Measurements from ENCODE around the gene BCR.

The BCR gene

DNA sequence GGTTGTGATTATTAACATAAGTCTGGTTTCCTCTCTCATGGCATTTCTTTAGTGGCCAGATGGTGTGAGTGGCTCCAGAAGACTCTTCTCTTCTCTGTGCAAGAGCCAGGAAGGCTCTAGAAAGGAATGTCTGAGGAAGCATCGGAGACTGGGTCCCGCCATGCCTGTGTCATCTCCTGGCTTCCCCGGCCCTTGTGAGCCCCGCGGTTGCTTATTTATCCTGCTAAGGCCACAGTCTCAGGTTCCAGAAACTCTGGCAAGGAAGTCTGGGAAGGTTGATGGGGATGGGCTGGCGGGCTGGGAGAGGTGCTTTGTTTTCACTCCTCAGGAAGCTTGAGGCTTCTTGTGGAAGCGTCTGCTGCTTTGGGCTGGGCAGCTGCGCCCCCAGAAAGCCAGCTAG lies 18.9 kb downstream of the BCR start:
- DNase-seq (ENCODE audit: low read depth), result no peak

DNA sequence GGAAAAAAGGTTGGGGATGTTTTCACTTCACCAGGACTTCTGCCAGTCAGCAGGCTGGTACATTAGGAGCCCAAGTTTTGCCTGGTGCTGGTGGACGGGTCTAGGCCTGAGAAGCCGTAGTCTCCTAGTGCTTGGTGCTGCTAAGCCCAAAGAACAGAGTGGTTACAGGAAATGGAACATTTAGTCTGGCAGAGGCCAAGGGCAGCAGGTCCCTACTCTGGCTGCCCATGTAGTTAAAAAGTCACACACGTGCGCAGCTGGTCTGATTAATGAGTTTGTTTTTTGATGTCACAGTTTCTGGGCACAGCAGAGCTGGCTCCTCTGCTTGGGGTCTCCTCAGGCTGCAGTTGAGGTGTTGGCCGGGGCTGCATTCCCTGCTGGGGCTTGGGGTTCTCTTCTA lies 20.6 kb downstream of the BCR start:
- no peak for DNase-seq (ENCODE audit: low read depth)

DNA sequence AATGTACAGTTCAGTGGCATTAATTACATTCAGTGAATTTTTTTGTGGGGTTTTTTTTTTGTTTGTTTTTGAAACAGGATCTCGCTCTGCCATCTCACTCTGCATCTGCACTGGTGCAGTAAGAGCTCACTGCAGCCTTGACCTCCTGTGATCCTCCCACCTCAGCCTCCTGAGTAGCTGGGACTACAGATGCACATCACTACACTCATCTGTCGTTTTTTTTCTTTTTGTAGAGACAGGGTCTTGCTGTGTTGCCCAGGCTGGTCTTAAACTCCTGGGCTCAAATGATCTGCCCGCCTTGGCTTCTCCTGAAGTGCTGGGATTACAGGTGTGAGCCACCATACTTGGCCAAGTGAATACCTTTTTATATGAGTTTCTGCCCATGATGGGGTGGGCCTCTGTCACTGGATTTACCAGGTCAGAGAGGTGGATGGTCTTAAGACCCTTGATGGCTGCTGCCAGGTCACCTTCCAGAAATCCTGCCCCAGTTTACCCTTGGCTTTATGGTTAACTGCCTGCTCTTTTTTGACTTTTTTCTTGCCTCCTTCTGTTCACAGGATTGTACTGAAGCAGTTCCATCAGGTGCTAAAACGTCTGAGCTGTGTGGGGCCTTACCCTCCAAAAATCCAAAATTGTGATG lies 22.6 kb downstream of the BCR start:
- DNase-seq (ENCODE audit: low read depth), result no peak

DNA sequence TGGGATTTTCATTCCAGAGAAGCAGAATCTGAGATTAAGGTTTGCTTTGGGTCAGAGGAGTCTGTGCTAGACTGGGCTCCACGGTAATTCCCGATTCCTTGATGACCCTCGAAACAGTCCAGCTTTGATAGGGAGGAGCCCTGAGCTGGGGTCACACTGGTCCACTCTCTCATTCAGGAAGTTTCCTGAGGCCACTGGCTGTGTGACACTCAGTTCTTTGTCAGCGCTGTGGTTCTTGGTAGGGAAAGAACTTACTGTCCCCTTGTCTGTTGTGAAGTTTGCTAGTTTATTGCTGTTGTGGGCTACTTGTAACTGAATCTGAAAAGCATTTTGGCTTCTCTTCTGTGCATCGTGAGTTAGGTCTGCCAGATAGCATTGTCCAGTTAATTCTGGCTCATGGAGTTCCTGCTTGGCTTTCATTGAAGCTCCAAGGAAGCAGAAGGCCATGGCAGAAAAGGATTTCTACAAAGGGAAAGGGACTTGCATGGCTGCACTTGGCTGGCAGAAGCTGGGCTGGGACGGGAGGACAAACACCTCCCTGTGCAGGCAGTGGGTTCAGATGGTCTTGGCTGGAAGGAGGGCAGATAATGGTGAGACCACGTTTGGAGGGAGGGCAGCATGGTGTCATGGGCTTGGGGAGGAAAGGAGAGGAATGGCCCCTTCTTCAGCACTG lies 23.3 kb downstream of the BCR start:
- DNase-seq (ENCODE audit: low read depth), result no peak

DNA sequence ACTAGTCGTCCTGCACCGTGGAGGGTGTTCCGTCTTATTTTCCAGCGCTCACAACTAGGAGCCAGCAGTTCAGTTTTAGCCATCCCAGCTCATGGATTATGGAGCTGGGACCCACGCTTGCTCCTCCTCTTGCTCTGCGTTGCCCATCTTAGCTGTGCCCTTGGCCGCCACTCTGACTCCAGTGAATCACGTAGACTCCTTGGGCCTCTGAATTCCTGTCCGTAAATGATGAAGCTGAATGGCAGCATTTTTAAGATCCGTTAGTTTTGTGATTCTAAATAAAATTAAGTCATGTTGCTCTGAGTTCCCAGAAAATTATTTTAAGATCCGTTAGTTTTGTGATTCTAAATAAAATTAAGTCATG lies 23.8 kb downstream of the BCR start:
- no peak for DNase-seq (ENCODE audit: low read depth)

DNA sequence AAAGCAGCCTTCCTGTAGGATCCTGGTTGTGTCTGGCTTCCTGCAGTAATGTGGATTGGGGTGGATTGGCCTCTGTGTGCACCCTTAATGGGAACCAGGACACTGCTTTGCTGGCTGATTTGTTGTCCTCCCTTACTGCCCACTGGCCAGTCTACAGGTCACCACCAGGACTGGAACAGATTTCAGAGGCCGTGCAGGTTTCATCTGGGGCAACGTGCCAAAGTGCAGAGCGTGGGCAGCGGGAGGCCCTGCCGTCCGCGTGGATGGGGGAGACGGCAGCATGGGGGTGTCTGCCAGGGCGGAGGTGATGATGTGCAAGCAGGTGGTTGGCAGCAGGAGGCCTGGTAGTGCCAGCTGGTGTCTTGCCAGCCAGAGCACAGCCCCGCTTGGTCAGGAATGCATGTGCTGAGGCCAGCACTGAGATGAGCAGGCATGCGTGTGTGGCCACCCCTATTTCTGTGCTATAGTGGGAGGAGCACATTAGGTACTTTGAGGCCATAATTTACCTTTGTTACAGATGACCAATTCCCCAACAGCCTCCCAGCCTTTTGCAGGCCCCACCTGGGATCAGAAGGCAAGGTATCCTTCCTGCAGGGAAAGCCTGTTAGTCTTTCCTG lies 24.3 kb downstream of the BCR start:
- DNase-seq (ENCODE audit: low read depth), result no peak

DNA sequence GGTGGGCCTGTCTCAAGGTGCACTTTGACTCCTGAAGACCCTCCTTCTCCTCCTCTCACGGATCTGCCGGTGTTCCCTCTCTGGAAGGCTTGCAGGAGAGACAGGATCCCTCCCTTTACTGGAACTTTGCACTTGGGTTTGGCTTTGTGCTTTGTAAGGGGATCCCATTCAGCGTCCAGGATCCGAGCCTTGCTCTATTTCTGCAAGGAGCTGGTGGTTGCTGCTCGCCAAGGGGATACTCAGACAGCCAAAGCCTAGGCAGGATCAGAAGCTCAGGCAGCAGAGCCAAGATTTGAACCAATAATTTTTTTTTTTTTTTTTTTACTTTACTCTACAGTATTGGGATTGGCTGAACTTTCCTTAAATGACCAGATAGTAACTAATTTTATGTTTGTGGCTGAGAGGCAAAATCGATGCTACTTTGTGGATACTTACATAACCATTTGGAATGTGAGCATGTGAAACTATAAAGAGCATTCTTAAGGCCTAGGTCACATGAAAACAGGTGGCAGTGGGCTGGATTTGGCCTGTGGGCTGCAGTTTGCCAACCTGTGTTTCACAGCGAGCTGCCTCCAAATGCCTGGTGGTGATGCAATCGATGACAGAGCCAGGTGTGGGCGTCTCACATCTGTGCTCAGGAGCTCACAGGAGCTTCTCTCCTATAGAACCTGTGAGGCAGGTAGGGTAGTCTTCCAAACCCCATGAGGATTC lies 25.2 kb downstream of the BCR start:
- no peak for DNase-seq (ENCODE audit: low read depth)

DNA sequence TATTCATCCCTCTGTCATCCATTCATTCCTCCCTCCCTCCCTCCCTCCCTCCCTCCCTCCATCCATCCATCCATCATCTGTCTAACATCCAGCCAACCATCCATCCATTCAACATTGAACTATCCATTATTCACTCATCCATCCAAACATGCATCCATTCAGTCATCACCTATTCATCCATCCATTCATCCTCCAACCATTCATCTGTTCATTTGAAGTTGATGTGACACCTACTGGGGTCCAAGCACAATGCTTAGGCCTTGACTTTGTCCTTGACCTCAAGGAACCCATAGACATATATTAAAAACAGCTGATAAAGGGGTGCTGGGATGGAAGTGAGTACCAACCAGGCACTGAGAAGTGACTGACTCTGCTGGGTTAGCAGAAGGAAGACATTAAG lies 26.6 kb downstream of the BCR start:
- DNase-seq (ENCODE audit: low read depth), result no peak

DNA sequence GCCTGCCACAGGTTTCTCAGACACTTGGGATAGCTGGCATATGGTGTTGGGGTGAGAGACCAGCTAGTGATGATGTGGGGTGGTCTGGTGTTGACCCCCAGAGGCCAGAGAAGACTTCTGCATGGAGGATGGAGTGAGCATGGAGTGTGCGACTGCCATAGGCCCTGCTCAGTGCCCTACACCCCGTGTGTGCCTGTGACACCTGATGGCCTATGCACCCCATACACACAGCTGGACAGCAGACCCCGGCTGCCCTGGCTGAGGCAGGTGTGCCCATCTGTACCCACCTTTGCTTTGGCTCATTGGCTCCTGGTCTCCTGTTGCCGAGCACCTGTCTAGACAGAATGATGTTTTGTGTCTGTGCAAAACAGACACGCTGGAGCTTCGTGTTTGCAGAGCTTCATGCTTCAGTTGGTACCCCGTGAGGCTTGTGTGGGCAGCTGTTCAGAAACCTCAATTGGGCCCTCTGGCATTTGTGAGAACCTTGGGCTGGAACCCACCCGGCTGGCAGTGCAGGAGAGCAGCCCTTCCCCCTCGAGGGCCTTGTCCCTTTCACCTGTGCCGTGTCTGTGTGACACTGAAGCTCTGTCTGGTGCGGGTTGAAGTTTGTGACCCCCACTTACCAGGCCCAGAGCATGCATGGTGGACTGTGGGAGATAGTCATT lies 27.6 kb downstream of the BCR start:
- no peak for DNase-seq (ENCODE audit: low read depth)

DNA sequence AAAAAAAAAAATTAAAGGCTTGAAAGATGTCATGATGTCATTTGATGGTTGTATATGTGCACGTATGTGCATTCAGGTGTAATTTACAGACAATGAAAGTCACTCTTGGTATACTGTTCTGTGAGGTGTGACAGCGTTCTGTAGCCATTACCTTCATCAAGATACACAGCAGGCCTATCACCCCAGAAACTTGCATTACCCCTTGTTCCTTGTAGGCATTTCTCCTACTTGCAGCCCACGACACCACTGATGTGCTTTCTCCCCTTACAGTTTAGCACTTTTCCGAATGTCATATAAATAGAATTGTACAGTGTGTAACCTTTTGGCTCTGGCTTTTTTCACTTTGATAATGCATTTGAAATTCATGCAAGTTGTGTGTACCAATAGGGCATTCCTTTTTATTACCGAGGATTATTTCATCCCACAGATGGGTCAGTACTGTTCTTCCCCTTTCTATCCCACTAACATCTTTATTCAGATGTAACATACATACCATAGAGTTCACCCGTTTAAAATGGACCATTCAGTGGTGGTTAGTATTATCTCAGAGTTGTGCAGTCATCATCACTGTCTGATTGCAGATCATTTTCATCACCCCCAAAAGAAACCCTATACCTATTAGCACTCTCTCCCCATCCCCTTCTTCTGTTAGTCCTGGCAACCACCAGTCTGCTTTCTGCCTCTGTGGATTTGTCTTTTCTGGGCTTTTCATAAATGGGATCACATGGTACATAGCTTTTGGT lies 30.3 kb downstream of the BCR start:
- DNase-seq (ENCODE audit: low read depth), result no peak

DNA sequence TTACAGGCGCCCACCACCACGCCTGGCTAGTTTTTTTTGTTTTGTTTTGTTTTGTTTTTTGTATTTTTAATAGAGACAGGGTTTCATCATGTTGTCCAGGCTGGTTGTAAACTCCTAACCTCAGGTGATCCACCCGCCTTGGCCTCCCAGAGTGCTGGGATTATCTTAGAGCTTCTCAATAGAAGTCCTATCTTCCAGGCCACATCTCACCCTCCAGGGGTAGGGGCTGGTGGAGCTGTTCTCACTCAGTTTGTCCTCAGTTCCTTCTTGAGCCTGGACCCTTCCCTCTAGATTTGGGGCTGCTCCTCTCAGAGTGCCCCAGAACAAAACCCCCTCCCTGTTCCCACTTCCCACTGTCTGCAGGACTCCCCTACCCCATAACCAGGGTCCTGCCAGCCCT lies 31.3 kb downstream of the BCR start:
- no peak for DNase-seq (ENCODE audit: low read depth)

DNA sequence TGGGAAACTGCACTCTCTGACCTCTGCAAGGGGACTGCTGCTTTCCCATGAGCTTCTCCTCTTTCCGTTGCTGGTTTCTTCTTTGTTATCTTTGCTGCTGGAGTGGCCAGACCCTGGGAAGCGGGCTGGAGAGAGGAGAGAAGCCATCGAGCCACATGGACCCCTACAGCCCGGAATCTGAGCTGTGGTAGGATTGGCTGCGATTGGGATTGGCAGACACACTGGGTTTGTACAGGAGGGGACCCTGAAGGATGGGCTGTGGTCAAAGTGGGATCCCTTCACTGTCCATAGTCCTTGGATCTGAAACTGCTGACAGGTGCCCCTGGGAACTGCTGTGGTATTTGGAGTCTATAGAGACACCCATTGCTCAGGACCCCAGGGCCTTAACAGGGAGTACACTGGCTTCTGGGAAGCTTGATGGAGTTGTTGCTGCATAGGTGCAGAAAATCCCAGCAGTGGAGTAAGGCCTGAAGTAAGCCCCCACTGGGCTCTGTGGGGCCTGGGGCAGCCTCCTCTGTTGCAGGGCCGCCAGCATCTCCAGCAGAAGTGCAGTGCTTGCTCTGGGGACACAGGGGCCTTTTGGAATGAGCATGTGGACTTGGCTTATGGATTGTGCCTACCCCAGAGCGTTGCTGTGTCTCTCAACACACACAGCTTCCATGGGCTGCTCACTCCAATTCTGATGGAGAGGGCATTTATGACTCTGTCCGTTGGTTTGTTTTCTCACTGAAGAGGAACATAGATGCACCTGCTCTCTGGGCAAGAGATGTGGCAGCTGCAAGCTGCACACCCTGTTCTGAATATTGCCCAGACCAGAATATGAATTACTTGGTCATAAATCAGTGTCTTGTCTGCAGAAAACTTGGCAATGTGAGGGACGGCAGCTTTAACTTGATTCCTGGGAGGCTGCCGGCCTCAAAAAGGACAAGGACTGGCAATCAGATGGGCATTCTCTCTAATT lies 32.0 kb downstream of the BCR start:
- DNase-seq (ENCODE audit: low read depth), result no peak

DNA sequence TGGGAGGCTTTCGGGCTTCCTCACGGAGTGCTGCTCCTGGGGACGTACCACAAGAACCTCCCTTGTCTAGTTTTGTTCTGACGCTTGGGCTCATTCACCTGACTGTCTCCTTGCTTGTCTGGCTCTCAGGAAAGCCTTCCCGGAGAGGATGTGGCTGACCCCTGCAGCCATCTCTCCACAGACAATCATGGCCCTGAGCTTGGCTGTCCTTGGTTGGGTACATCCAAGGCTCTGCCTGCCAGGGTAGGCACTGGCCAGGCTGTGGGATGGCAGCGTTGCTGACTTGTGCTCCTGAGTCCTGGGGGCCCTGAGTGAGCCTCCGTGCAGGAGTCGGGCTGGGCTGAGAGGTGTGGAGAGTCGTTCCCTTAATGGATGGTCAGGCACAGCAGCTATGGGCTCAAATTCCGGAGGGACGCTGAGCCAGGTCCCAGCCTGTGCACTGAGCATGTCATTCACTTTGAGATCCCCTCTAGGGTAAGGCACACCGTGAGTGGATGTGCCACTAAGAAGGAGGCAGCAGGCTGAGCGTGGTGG lies 32.8 kb downstream of the BCR start:
- DNase-seq (ENCODE audit: low read depth), result no peak

DNA sequence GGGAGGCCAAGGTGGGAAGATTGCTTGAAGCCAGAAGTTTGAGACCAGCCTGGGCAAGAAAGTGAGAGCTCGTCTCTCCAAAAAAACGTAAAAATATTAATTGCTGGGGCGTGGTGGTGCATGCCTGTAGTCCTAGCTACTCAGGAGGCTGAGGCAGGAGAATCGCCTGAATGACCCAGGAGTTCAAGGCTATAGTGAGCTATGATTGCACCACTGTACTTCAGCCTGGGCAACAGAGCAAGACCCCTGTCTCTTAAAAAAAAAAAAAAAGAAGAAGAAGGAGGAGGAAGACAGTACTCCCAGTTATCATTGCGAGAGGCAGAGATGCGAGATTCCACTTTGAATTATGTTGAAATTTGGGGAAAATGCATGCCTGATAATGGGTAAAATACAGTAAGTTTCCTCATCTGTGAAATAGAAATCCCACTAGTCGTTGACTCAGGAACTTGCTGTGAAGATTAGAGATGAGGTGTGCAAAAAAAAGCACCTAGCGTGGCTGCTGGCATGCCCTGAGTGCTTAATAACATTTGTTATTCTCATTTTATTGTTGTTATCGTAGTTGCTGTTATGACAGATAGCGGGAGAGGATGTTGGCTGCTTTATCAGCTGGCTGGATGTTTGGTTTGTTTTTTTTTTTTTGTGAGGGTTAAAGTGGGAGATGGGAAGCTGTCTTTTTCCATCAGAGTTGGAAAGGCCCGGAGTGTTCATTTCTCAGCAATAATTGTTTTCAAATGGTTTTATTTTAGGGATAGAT lies 33.4 kb downstream of the BCR start:
- no peak for DNase-seq (ENCODE audit: low read depth)

DNA sequence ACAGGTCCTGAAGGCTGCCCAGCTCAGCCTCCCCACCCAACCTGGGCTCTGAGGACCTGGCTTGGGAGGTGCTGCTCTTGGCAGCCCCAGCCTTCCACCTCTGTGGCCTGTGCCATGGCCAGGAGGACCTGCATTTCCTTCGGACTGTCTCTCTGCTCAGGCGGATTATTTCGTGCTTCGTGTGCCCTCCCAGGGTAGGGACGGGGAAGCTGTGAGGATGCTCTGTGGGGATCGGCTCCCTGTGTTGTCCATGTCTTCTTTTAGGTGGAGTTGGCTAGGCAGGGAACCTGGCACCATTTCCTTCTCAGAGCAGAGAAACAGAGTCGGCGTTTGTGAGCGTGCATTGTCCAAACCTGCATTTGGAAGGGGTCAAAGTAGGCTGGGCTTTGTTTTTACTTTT lies 34.1 kb downstream of the BCR start:
- no peak for DNase-seq (ENCODE audit: low read depth)

DNA sequence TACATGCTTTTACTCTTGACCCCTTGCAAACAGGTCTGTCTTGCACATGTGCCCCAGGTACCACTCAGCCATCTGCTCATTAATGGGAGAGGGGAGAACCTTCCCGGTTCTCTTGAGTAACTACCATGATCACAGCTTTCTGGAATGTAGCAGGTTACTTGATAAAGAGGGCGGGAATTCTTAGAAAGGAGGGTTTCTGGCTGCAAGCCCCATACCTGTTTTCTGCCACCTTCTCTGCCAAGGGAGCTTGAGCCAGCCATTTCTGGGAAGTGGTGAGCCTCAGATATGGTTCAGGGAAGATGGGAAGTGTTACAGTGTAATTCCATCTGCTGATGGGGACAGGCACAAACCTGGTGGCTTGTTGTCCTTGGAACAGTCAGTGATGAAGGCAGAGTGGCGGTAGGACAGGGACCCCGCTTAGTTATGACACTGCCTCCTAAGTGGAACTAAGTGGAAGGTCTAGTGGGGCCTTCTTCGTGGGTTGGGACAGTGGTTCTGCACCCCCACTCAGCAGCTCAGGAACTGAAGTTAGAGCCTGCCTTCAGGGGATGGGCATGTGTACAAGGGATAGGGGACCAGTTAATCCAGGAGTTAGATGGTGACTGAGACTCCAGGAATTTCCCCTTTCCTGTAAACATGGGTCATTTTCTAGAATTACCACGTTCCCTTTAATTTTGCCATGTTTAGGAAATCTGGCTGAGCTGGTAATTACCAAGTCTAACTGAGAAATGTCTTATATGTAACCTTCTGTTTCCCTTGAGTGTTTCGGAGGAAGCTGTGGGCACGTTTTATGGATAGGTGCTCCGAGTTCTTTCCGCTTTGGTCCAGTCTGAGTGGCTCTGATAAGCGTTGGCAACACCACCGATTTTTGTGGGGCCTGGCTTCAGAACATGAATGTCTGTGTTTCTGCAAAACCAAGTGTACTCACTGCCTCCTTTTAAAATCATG lies 35.3 kb downstream of the BCR start:
- no peak for DNase-seq (ENCODE audit: low read depth)

DNA sequence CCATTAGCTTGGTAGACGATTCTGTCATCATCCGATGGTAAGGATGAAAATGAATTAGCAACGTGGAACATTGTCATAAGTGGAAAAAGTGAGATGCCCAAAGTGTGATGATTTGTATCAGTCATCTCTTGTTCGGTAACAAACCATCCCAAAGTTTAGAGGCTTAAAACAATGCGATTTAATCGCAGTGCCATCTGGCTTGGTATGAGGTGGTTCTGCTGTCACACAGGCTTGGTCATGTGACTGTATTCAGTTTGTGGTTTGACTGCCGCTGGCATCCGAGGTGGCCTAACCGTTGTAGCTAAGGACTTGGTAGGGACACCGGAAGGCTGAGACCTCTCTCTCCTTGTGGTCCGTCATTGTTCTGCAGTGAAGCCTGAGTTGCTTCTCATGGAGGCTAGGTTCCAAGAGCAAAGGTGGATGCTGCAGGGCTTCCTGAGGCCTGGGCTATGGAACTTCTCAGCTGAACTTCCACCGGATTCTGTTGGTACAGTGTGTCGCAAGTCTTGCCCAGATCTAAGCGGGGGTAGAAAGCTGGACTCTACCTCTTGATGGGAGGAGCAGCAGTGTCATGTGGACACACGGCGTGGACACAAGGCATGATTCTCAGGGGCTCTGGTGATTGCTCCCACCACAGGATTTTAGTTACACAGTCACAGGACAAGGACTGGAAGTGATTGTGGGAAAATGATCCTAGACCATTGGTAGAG lies 36.3 kb downstream of the BCR start:
- no peak for DNase-seq (ENCODE audit: low read depth)

Measured in fibroblast of gingiva (primary cell).